DND-41 (cell line): ENCODE data around the gene CLEC4F.
"Not testable (repeated sequence)": the region's sequence is repeated elsewhere in the genome, so short reads cannot be mapped to it uniquely, and the experiment has no call there.

Source experiments
- ATAC-seq: fragments of 200-7000 bp; cut with Tn5 transposase; 3 replicates; pipeline ENCODE4 v1.9.1; 2021; ENCODE audit warnings: low read depth; ENCODE audit not compliant: insufficient read depth
- DNase-seq: peaks from one replicate; pipeline ENCODE4 v3.0.0-alpha.2; 2020
- H2AFZ ChIP-seq: 2 replicates; pipeline ENCODE4 v1.6.0; 2012; ENCODE audit warnings: low read depth, low read length
- H3K27ac ChIP-seq: 2 replicates; pipeline ENCODE4 v1.5.1; 2012; ENCODE audit warnings: low read length, inconsistent platforms
- H3K27me3 ChIP-seq: fragments of 200-600 bp; sonication (generic); 2 replicates; pipeline ENCODE4 v1.6.0; 2012; ENCODE audit warnings: low read length, mild to moderate bottlenecking, inconsistent platforms; ENCODE audit not compliant: insufficient read depth, poor library complexity
- H3K36me3 ChIP-seq: 2 replicates; pipeline ENCODE4 v1.5.1; 2012; ENCODE audit warnings: low read length, inconsistent platforms; ENCODE audit not compliant: insufficient read depth
- H3K4me1 ChIP-seq: 2 replicates; pipeline ENCODE4 v1.5.1; 2012; ENCODE audit warnings: mild to moderate bottlenecking, low read length; ENCODE audit not compliant: insufficient read depth
- H3K4me2 ChIP-seq: 2 replicates; pipeline ENCODE4 v1.6.0; 2012; ENCODE audit warnings: mild to moderate bottlenecking, moderate library complexity, low read length, inconsistent platforms; ENCODE audit not compliant: insufficient read depth
- H3K4me3 ChIP-seq, 2 experiments: fragments of 200-600 bp in 1 of 2; shearing (Covaris generic) in 1 of 2; 2 replicates each; pipeline ENCODE4 v1.5.1; 2012 to 2016; ENCODE audit warnings: inconsistent platforms in 2 of 2, low read length in 2 of 2, mild to moderate bottlenecking in 2 of 2, low read depth in 1 of 2, moderate library complexity in 1 of 2
- H3K79me2 ChIP-seq: 2 replicates; pipeline ENCODE4 v1.6.0; 2012; ENCODE audit warnings: low read length, inconsistent platforms; ENCODE audit not compliant: insufficient read depth
- H3K9ac ChIP-seq: 2 replicates; pipeline ENCODE4 v1.6.0; 2012; ENCODE audit warnings: low read depth, mild to moderate bottlenecking, inconsistent platforms, low read length, moderate library complexity
- H3K9me3 ChIP-seq: 2 replicates; pipeline ENCODE4 v1.5.1; 2012; ENCODE audit warnings: low read length, moderate library complexity, mild to moderate bottlenecking, inconsistent platforms; ENCODE audit not compliant: insufficient read depth, severe bottlenecking
- H4K20me1 ChIP-seq: 2 replicates; pipeline ENCODE4 v1.6.0; 2012; ENCODE audit warnings: low read length; ENCODE audit not compliant: insufficient read depth
- CTCF ChIP-seq: IDR thresholded peaks from 2 replicates; pipeline ENCODE4 v1.5.1; 2012; ENCODE audit warnings: borderline replicate concordance, low read length, moderate library complexity, mild to moderate bottlenecking; ENCODE audit not compliant: poor library complexity, severe bottlenecking; ENCODE audit errors: extremely low read depth
- EZH2 ChIP-seq: IDR thresholded peaks from 3 replicates; pipeline ENCODE4 v1.6.1; 2012; ENCODE audit warnings: borderline replicate concordance, low read depth, mild to moderate bottlenecking, moderate library complexity, low read length, inconsistent platforms; ENCODE audit not compliant: severe bottlenecking

The CLEC4F gene

DNA sequence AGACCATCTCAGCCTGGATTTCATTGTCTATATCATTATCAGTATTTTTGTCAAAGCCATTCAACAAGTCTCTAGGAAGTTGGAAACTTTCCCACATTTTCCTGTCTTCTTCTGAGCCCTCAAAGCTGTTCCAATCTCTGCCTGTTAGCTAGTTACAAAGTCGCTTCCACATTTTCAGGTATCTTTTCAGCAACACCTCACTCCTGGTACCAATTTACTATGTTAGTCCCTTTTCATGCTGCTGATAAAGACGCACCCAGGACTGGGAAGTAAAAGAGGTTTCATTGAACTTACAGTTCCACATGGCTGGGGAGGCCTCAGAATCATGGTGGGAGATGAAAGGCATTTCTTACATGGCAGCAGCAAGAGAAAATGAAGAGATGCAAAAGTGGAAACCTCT is 20.7 kb downstream of the CLEC4F start:
- Histone ChIP-seq H4K20me1 (no peaks in the 10 kb centered on the region), H3K9ac (no peak overlapping the region), H2AFZ (no peak overlapping the region), H3K4me1 (no peaks in the 10 kb centered on the region), H3K27ac (no peak overlapping the region), H3K79me2 (no peaks in the 10 kb centered on the region), H3K9me3 (no peaks in the 10 kb centered on the region), H3K36me3 (no peaks in the 10 kb centered on the region), H3K4me2 (no peak overlapping the region), H3K4me3 (no peak overlapping the region), H3K27me3 (peaks cover 16% of the 10 kb centered on the region)
- DNase-seq (no peak), ATAC-seq (no peak)
- TF ChIP-seq EZH2 (no peak), CTCF (no peak)

GRCh38 chr2:70797996-70798395 is 22.4 kb downstream of the CLEC4F start:
- H3K36me3 ChIP-seq, H3K27ac ChIP-seq, H3K4me2 ChIP-seq, ATAC-seq, H3K9me3 ChIP-seq, H3K4me3 ChIP-seq, H3K9ac ChIP-seq, H4K20me1 ChIP-seq, H2AFZ ChIP-seq, H3K4me1 ChIP-seq, DNase-seq, H3K79me2 ChIP-seq: not testable (repeated sequence)
- peaks cover 21% of the 10 kb centered on the region for H3K27me3 ChIP-seq

DNA sequence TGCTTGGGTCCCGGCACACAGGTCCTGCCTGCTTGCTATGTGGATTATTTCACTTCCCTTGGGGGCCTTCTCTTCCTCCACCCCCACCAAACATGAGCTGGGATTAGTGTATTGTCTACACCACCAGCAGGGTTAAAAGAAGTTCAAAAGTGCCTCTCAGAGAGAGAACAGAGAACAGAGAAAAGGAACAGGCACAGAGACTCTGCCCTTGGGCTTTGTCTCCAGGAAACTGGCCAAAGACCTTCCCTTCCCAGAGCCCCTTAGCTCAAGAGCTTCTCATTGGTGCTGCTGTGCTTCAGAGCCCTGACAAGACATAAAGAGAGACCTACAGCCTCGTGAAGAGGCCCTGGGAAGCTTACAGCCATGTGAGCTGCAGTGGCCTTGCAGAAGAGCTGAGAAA is 22.9 kb downstream of the CLEC4F start:
- H3K4me1 ChIP-seq: no peaks in the 10 kb centered on the region
- H3K9ac ChIP-seq: no peak overlapping the region
- no peak for ATAC-seq
- no peaks in the 10 kb centered on the region for H3K9me3 ChIP-seq
- TF ChIP-seq CTCF (no peak), EZH2 (no peak)
- H3K79me2 ChIP-seq: no peaks in the 10 kb centered on the region
- no peaks in the 10 kb centered on the region for H4K20me1 ChIP-seq
- H2AFZ ChIP-seq: no peak overlapping the region
- H3K4me2 ChIP-seq: no peak overlapping the region
- DNase-seq: no peak
- H3K27me3 ChIP-seq: peaks cover 21% of the 10 kb centered on the region
- H3K27ac ChIP-seq: no peak overlapping the region
- no peak overlapping the region for H3K4me3 ChIP-seq
- H3K36me3 ChIP-seq: no peaks in the 10 kb centered on the region

- no peak overlapping the region for H3K9ac ChIP-seq
- H3K27me3 ChIP-seq: peaks cover 21% of the 10 kb centered on the region
- ATAC-seq (no peak), DNase-seq (no peak)
- no peak overlapping the region for H2AFZ ChIP-seq
- no peaks in the 10 kb centered on the region for H3K9me3 ChIP-seq
- H3K27ac ChIP-seq: no peak overlapping the region
- H3K4me1 ChIP-seq: no peaks in the 10 kb centered on the region
- no peak for TF ChIP-seq EZH2
- no peak for TF ChIP-seq CTCF
- no peak overlapping the region for H3K4me2 ChIP-seq
- H3K79me2 ChIP-seq: no peaks in the 10 kb centered on the region
- no peaks in the 10 kb centered on the region for H3K36me3 ChIP-seq
- no peaks in the 10 kb centered on the region for H4K20me1 ChIP-seq
- no peak overlapping the region for H3K4me3 ChIP-seq
Measured at GRCh38 chr2:70796262-70796661, 24.1 kb downstream of the CLEC4F start.
